Glutamatergic neuron (in vitro differentiated cells): ENCODE measurements around the gene WDR18. TPM values are rescaled to one million over a fixed set of nuclear protein-coding genes. Genes with fewer than 3 reads are reported as not detected.

ENCODE experiments used
- DNase-seq: peaks from one replicate; pipeline ENCODE4 v3.0.0; 2022
- H3K27ac Mint-ChIP-seq: one replicate; pipeline ENCODE4 v1.8.0; 2020; ENCODE audit warnings: mild to moderate bottlenecking, mixed read lengths, inconsistent platforms; ENCODE audit not compliant: unreplicated experiment
- H3K27me3 Mint-ChIP-seq: one replicate; pipeline ENCODE4 v1.8.0; 2020; ENCODE audit warnings: mild to moderate bottlenecking, moderate library complexity, mixed read lengths, inconsistent platforms; ENCODE audit not compliant: unreplicated experiment
- H3K36me3 Mint-ChIP-seq: one replicate; pipeline ENCODE4 v1.8.0; 2020; ENCODE audit warnings: mild to moderate bottlenecking, mixed read lengths, inconsistent platforms; ENCODE audit not compliant: unreplicated experiment
- H3K4me1 Mint-ChIP-seq: one replicate; pipeline ENCODE4 v1.8.0; 2020; ENCODE audit warnings: mild to moderate bottlenecking, low read depth, mixed read lengths, inconsistent platforms; ENCODE audit not compliant: unreplicated experiment
- H3K4me3 Mint-ChIP-seq: one replicate; pipeline ENCODE4 v1.8.0; 2020; ENCODE audit warnings: mild to moderate bottlenecking, mixed read lengths, inconsistent platforms; ENCODE audit not compliant: unreplicated experiment
- H3K9me3 Mint-ChIP-seq: one replicate; pipeline ENCODE4 v1.8.0; 2020; ENCODE audit warnings: mild to moderate bottlenecking, moderate library complexity, mixed read lengths, inconsistent platforms; ENCODE audit not compliant: unreplicated experiment
- CTCF ChIP-seq: fragments of 200-600 bp; sonication (generic); IDR thresholded peaks from one replicate; pipeline ENCODE4 v1.5.0; 2021; ENCODE audit not compliant: partially characterized antibody, unreplicated experiment
- total RNA-seq: library from RNA; stranded (reverse); fragmentation: NEBNext Ultra II Directional; extraction: Animal tissue kit (Norgen Biotek cat#: 25700); gene quantifications from one replicate; pipeline ENCODE4 v1.2.1, GENCODE V29; 2021; ENCODE audit not compliant: unreplicated experiment

WDR18 gene
- total RNA-seq, 1 donor from 2014 or later, result 52.1 TPM

- no peak for TF ChIP-seq CTCF
- no peaks in the 10 kb centered on the region for H3K4me1 Mint-ChIP-seq
- peaks cover 3% of the 10 kb centered on the region for H3K9me3 Mint-ChIP-seq
Measured at GRCh38 chr19:991932-992669, 8.0 kb downstream of the WDR18 start.

DNA sequence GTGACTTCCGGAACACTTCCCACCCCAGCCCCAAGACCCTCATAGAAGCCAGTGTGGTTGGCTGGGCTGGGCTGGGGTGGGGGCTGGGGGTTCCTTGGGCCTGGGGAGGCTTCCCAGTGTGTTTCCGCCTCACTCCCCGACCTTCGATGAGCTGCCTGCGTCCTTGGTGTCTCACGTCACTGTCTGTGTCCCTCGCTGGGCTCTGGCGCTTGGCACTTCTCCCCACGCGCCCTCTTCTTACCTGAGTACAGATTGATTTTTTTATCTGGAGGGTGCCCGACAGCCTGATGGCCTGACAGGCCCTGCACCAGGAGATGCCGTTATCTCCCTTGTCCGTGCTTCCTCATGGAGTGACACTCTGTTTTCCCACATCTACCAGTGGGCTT is 8.5 kb downstream of the WDR18 start:
- Mint-ChIP-seq H3K27ac (no peak overlapping the region), H3K9me3 (peaks cover 3% of the 10 kb centered on the region), H3K4me3 (no peak overlapping the region), H3K36me3 (no peaks in the 10 kb centered on the region), H3K27me3 (peaks cover 5% of the 10 kb centered on the region), H3K4me1 (no peaks in the 10 kb centered on the region)
- no peak for TF ChIP-seq CTCF
- no peak for DNase-seq

More at GRCh38 chr19:991932-992669, 8.0 kb downstream of the WDR18 start:
- no peak overlapping the region for H3K4me3 Mint-ChIP-seq
- H3K27me3 Mint-ChIP-seq, result peaks cover 4% of the 10 kb centered on the region
- DNase-seq, result no peak
- H3K27ac Mint-ChIP-seq, result no peak overlapping the region
- H3K36me3 Mint-ChIP-seq, result no peaks in the 10 kb centered on the region

DNA sequence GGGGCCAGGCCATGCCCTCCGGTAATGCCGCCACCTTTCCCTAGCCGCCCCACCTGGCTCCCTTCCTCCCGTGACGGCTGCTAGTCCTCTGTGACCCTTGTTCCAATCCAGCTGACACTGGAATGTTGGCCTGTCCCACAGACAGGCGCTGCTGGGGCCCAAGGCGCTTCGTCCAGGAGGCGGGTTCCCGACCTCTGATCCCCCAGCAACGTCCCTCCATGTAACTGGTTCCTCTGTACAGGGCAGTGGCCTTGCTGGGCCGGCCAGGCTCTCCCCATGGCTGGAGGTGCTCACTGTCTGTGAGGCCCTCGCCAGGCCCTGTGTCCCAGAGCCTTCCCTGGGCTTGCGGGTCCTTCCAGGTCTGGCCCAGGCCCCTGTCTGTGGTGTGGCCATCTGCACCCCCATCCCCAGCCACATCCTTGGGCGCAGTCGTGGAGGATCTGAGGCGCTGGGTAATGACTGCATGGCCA is 9.3 kb downstream of the WDR18 start:
- Mint-ChIP-seq H3K4me3 (no peak overlapping the region), H3K4me1 (no peaks in the 10 kb centered on the region), H3K27ac (no peak overlapping the region), H3K36me3 (no peaks in the 10 kb centered on the region), H3K9me3 (peaks cover 3% of the 10 kb centered on the region), H3K27me3 (peaks cover 9% of the 10 kb centered on the region)
- no peak for TF ChIP-seq CTCF
- DNase-seq, result no peak

DNA sequence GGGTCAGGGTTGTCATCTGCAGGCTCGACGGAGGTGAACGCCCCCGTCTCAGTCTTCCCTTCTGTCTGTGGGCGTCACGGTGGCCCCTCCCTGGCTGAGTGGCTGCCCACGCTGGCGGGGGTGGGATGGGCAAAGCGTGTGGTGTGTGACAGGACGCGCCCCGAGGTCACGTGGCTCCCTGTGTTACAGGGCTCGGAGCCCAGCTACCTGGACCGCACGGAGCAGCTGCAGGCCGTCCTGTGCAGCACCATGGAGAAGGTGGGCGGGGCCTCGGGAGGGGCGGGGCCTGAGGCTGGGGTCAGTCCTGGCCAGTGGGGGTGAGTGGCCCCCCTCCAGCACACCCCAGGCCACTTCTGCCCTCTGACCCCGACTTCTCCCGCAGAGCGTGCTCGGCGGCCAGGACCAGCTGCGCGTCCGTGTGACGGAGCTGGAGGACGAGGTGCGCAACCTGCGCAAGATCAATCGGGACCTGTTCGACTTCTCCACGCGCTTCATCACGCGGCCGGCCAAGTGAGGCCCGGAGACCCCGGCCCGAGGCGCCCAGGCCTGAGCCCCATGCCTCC is 9.8 kb downstream of the WDR18 start:
- H3K36me3 Mint-ChIP-seq, result no peaks in the 10 kb centered on the region
- peaks cover 2% of the 10 kb centered on the region for H3K4me1 Mint-ChIP-seq
- no peak overlapping the region for H3K4me3 Mint-ChIP-seq
- peaks cover 1% of the 10 kb centered on the region for H3K9me3 Mint-ChIP-seq
- H3K27me3 Mint-ChIP-seq, result peaks cover 7% of the 10 kb centered on the region
- no peak overlapping the region for H3K27ac Mint-ChIP-seq
- no peak for TF ChIP-seq CTCF
- DNase-seq, result no peak

- TF ChIP-seq CTCF, result no peak
- Mint-ChIP-seq H3K4me3 (no peak overlapping the region), H3K36me3 (no peaks in the 10 kb centered on the region), H3K27me3 (peaks cover 11% of the 10 kb centered on the region), H3K9me3 (peaks cover 3% of the 10 kb centered on the region), H3K27ac (no peak overlapping the region), H3K4me1 (peaks cover 3% of the 10 kb centered on the region)
- DNase-seq, result no peak
Measured at GRCh38 chr19:994516-994915, 10.4 kb downstream of the WDR18 start.
